Keratinocyte (primary cell): ENCODE measurements around the gene ITGB1. TPM values are rescaled to one million over a fixed set of nuclear protein-coding genes. Genes with fewer than 3 reads are reported as not detected.

Experiments
- DNase-seq: peaks from one replicate; pipeline ENCODE4 v3.0.0-alpha.2; 2011; ENCODE audit warnings: low read depth, missing footprints, low spot score
- FAIRE-seq: peaks from 2 replicates; lab custom pipeline; 2011; peaks lifted over from hg19 to GRCh38; lab: Jason Lieb, UNC
- H2AFZ ChIP-seq: 2 replicates; pipeline ENCODE4 v1.6.0; 2012; ENCODE audit warnings: low read length, control low read depth, inconsistent platforms; ENCODE audit not compliant: control insufficient read depth
- H3K27ac ChIP-seq: 2 replicates; pipeline ENCODE4 v1.5.1; 2011; ENCODE audit warnings: low read length; ENCODE audit not compliant: control insufficient read depth, insufficient read depth
- H3K27me3 ChIP-seq: 3 replicates; pipeline ENCODE4 v1.6.0; 2011; ENCODE audit warnings: low read length; ENCODE audit not compliant: control insufficient read depth, insufficient read depth; ENCODE audit errors: extremely low read depth
- H3K36me3 ChIP-seq, 2 experiments: 2 replicates in 1 of 2; 3 replicates in 1 of 2; pipeline ENCODE4 v1.5.1; 2011; ENCODE audit warnings: low read length in 2 of 2, mild to moderate bottlenecking in 1 of 2; ENCODE audit not compliant: control insufficient read depth in 2 of 2, insufficient read depth in 2 of 2; ENCODE audit errors: extremely low read depth in 1 of 2
- H3K4me1 ChIP-seq: 3 replicates; pipeline ENCODE4 v1.5.1; 2011; ENCODE audit warnings: low read length; ENCODE audit not compliant: control insufficient read depth, insufficient read depth; ENCODE audit errors: extremely low read depth
- H3K4me2 ChIP-seq: 3 replicates; pipeline ENCODE4 v1.6.0; 2011; ENCODE audit warnings: low read depth, low read length; ENCODE audit not compliant: control insufficient read depth, insufficient read depth; ENCODE audit errors: extremely low read depth
- H3K4me3 ChIP-seq, 3 experiments: fragments of 200-600 bp in 1 of 3; sonication (generic) in 1 of 3; 2 replicates in 2 of 3; 3 replicates in 1 of 3; pipeline ENCODE4 v1.5.1; 2011 to 2016; ENCODE audit warnings: low read length in 3 of 3, mild to moderate bottlenecking in 3 of 3, control low read depth in 2 of 3, inconsistent platforms in 1 of 3, low read depth in 1 of 3, mixed read lengths in 1 of 3, mixed run types in 1 of 3, moderate library complexity in 1 of 3; ENCODE audit not compliant: control insufficient read depth in 2 of 3, insufficient read depth in 2 of 3; ENCODE audit errors: extremely low read depth in 1 of 3
- H3K79me2 ChIP-seq: 2 replicates; pipeline ENCODE4 v1.6.0; 2012; ENCODE audit warnings: low read length; ENCODE audit not compliant: control insufficient read depth, insufficient read depth
- H3K9ac ChIP-seq: 3 replicates; pipeline ENCODE4 v1.6.0; 2011; ENCODE audit warnings: low read length; ENCODE audit not compliant: control insufficient read depth, insufficient read depth; ENCODE audit errors: extremely low read depth
- H3K9me1 ChIP-seq: 3 replicates; pipeline ENCODE4 v1.6.0; 2011; ENCODE audit warnings: low read length; ENCODE audit not compliant: control insufficient read depth, insufficient read depth; ENCODE audit errors: extremely low read depth
- H3K9me3 ChIP-seq: 2 replicates; pipeline ENCODE4 v1.5.1; 2012; ENCODE audit warnings: low read depth, low read length; ENCODE audit not compliant: control insufficient read depth
- H4K20me1 ChIP-seq: 3 replicates; pipeline ENCODE4 v1.6.0; 2011; ENCODE audit warnings: low read length; ENCODE audit not compliant: control insufficient read depth, insufficient read depth; ENCODE audit errors: extremely low read depth
- CTCF ChIP-seq, 3 experiments: IDR thresholded peaks in 1 of 3; conservative IDR thresholded peaks in 1 of 3; optimal IDR thresholded peaks in 1 of 3; 2 replicates in 2 of 3; 3 replicates in 1 of 3; pipeline versions ENCODE3 to v1.5.1; 2011; ENCODE audit warnings: low read length in 3 of 3, mild to moderate bottlenecking in 3 of 3, moderate library complexity in 2 of 3, control low read depth in 1 of 3, inconsistent platforms in 1 of 3; ENCODE audit not compliant: insufficient read depth in 2 of 3; ENCODE audit errors: extremely low read depth in 1 of 3
- EZH2 ChIP-seq: IDR thresholded peaks from one replicate; pipeline ENCODE4 v1.6.1; 2012; ENCODE audit warnings: inconsistent platforms, mild to moderate bottlenecking, low read length, moderate library complexity
- dilution Hi-C: fragments of 300-500 bp; cut with MboI; formaldehyde crosslinking; loops from one replicate; pipeline ENCODE4 v1.7.0; 2020; ENCODE audit warnings: low sequenced_read_pairs; ENCODE audit not compliant: extremely low pct_ligation_motif_present
- polyA plus RNA-seq, 5 experiments: library from polyadenylated mRNA; depleted of rRNA in 3 of 5; stranded (reverse) in 3 of 5; stranded (forward) in 1 of 5; unstranded in 1 of 5; fragments of >200 nt; gene quantifications; 1 replicate in 1 of 5; 2 replicates in 3 of 5; 3 replicates in 1 of 5; pipeline versions ENCODE4 v1.2.1 to v1.2.3, GENCODE V29; 2011 to 2012; ENCODE audit warnings: missing spikeins in 2 of 5, low read depth in 1 of 5, low replicate concordance in 1 of 5

The ITGB1 gene
- polyA plus RNA-seq, 1 donor (not counting 4 experiments of a cell fraction or from before 2014, with no cell fraction given), result 1,445 TPM

GRCh38 chr10:32955790-32956189 lies 2.2 kb downstream of the ITGB1 start:
- Histone ChIP-seq H3K9me3 (no peaks in the 10 kb centered on the region), H3K9ac (peak overlapping the region; percentile 92), H3K36me3 (peaks cover 4 to 16% of the 10 kb centered on the region in 2 experiments), H3K9me1 (no peaks in the 10 kb centered on the region), H3K79me2 (peaks cover 95% of the 10 kb centered on the region), H3K4me1 (peaks cover 39% of the 10 kb centered on the region), H4K20me1 (peaks cover 26% of the 10 kb centered on the region), H3K4me3 (peak overlapping the region; percentile 84 to 97 (median 95)), H3K27me3 (no peaks in the 10 kb centered on the region), H3K27ac (peak overlapping the region; percentile 77), H2AFZ (no peak overlapping the region), H3K4me2 (peak overlapping the region; percentile 75)
- DNase-seq (no peak), FAIRE-seq (no peak)
- dilution Hi-C loops, result no loop called here
- no peak for TF ChIP-seq EZH2
- TF ChIP-seq CTCF (optimal IDR thresholded peaks at IDR 0.05 in 1 of 3, IDR thresholded peaks at IDR 0.05 in 1 of 3, conservative IDR thresholded peaks at IDR 0.05 in 1 of 3; ENCODE audit: extremely low read depth in 1 of 3, insufficient read depth in 2 of 3, low read length in 3 of 3), result no peak

GRCh38 chr10:32955299-32955772 lies 2.7 kb downstream of the ITGB1 start:
- dilution Hi-C loops, result no loop called here
- DNase-seq, result no peak
- peaks cover 26% of the 10 kb centered on the region for H4K20me1 ChIP-seq

More at GRCh38 chr10:32955299-32955772, 2.7 kb downstream of the ITGB1 start:
- FAIRE-seq, result no peak
- Histone ChIP-seq H3K4me3 (peak overlapping the region; percentile 84 to 97 (median 95)), H3K79me2 (peaks cover 95% of the 10 kb centered on the region), H2AFZ (no peak overlapping the region), H3K4me1 (peaks cover 44% of the 10 kb centered on the region), H3K27ac (peak overlapping the region; percentile 77), H3K4me2 (peak overlapping the region; percentile 75), H3K9me3 (no peaks in the 10 kb centered on the region), H3K36me3 (peaks cover 4 to 16% of the 10 kb centered on the region in 2 experiments), H3K9ac (peak overlapping the region; percentile 92), H3K9me1 (no peaks in the 10 kb centered on the region), H3K27me3 (no peaks in the 10 kb centered on the region)
- TF ChIP-seq CTCF (optimal IDR thresholded peaks at IDR 0.05 in 1 of 3, IDR thresholded peaks at IDR 0.05 in 1 of 3, conservative IDR thresholded peaks at IDR 0.05 in 1 of 3; ENCODE audit: extremely low read depth in 1 of 3, insufficient read depth in 2 of 3, low read length in 3 of 3) (no peak), EZH2 (no peak)
